GM12878 (cell line): ENCODE results near the gene PPARA.
A peak's percentile ranks its signal among the peaks of the same experiment; 100 is the strongest.

Experiments
- BHLHE40 ChIP-seq, 2 experiments: fragments of 450-650 bp in 1 of 2; IDR thresholded peaks; 2 replicates each; pipeline ENCODE4 v1.6.1; 2011 to 2017; ENCODE audit warnings: low read depth in 2 of 2, borderline replicate concordance in 1 of 2, improper control_type of control experiment in 1 of 2, low read length in 1 of 2, mild to moderate bottlenecking in 1 of 2
- CEBPB ChIP-seq, 2 experiments: fragments of 150-350 bp in 1 of 2; IDR thresholded peaks; 2 replicates each; pipeline ENCODE4 v1.6.1; 2012 to 2014; ENCODE audit warnings: low read depth in 2 of 2, low read length in 2 of 2, borderline replicate concordance in 1 of 2, inconsistent platforms in 1 of 2
- FOXM1 ChIP-seq: IDR thresholded peaks from 2 replicates; pipeline ENCODE4 v1.6.1; 2012; ENCODE audit warnings: low read depth, mild to moderate bottlenecking, inconsistent platforms, low read length, moderate library complexity
- POLR2A ChIP-seq: IDR thresholded peaks from 2 replicates; pipeline ENCODE4 v1.6.1; 2011; ENCODE audit warnings: low read depth, mild to moderate bottlenecking, low read length
- RBBP5 ChIP-seq: fragments of 200-600 bp; sonication (generic); conservative IDR thresholded peaks from 2 replicates; pipeline ENCODE4 v1.6.1; 2016
- RELA ChIP-seq: fragments of 450-650 bp; IDR thresholded peaks from 2 replicates; pipeline ENCODE4 v1.8.0; 2014; ENCODE audit warnings: borderline replicate concordance; ENCODE audit not compliant: partially characterized antibody
- SMC3 ChIP-seq: IDR thresholded peaks from 2 replicates; pipeline ENCODE4 v1.6.1; 2011; ENCODE audit warnings: low read length, improper control_type of control experiment, borderline replicate concordance
- SRF ChIP-seq, 2 experiments: IDR thresholded peaks; 2 replicates each; pipeline ENCODE4 v1.6.1; 2011; ENCODE audit warnings: low read depth in 2 of 2, low read length in 2 of 2, mild to moderate bottlenecking in 1 of 2, moderate library complexity in 1 of 2
- SUPT20H ChIP-seq: IDR thresholded peaks from 2 replicates; pipeline ENCODE4 v1.6.1; 2011; ENCODE audit warnings: low read depth, mild to moderate bottlenecking, low read length, moderate library complexity, borderline replicate concordance; ENCODE audit not compliant: control insufficient read depth
- TF ChIP-seq, protein P1 (sequence below), 3 experiments: IDR thresholded peaks in 2 of 3; conservative IDR thresholded peaks in 1 of 3; 2 replicates each; pipeline ENCODE4 v1.5.1; 2011; ENCODE audit warnings: low read depth in 3 of 3, low read length in 3 of 3, mild to moderate bottlenecking in 3 of 3, control low read depth in 2 of 3, moderate library complexity in 2 of 3, inconsistent platforms in 1 of 3, mixed read lengths in 1 of 3; ENCODE audit not compliant: control insufficient read depth in 2 of 3, insufficient read depth in 1 of 3; ENCODE audit errors: extremely low read depth in 1 of 3
- TF ChIP-seq, protein P2 (sequence below): IDR thresholded peaks from 2 replicates; pipeline ENCODE4 v1.6.1; 2012; ENCODE audit warnings: mild to moderate bottlenecking, low read depth, low read length

DNA sequence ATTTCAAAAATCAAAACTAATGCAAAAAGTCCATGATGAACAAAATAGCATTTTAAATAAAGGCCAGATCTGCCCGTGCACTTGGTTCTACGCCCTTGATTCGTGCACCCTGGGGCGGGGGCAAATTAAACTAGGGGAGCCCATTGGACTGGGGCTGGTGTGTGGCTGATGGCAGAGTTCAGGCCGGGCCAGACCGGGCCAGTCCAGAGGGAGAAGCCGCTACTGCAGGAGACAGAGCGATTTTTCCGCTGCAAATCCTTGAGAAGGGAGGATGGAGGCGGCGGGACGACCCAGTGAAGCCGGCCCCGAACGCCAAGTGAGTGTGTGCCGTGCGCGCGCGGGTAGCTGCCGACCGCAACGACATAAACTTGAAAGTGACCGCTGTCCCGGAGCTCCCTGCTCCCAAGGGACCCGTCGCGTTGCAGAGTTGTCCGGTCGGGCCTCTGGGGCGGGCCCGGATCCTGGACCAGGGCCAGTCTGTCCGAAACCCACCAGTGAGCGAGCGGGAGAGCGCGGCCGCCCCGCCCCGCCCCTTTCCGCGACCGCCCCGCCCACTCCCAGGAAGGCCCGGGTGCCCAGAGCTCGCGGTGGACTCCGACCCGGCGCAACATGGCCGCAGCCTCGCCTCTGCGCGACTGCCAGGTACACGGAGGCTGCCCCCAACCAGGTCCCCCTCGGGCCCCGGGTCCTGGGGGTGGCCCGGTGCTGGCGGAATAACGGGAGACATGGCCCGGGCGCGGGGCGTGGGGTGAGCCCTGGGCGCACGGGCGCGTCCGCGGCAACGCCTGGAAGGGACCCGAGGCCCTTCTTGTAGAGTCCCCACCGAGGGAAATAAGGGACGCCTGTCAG, 117.3 kb downstream of the PPARA start, which contains the start of gene TTC38:
- TF ChIP-seq, protein P1, sequence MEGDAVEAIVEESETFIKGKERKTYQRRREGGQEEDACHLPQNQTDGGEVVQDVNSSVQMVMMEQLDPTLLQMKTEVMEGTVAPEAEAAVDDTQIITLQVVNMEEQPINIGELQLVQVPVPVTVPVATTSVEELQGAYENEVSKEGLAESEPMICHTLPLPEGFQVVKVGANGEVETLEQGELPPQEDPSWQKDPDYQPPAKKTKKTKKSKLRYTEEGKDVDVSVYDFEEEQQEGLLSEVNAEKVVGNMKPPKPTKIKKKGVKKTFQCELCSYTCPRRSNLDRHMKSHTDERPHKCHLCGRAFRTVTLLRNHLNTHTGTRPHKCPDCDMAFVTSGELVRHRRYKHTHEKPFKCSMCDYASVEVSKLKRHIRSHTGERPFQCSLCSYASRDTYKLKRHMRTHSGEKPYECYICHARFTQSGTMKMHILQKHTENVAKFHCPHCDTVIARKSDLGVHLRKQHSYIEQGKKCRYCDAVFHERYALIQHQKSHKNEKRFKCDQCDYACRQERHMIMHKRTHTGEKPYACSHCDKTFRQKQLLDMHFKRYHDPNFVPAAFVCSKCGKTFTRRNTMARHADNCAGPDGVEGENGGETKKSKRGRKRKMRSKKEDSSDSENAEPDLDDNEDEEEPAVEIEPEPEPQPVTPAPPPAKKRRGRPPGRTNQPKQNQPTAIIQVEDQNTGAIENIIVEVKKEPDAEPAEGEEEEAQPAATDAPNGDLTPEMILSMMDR (IDR thresholded peaks at IDR 0.05 in 2 of 3, conservative IDR thresholded peaks at IDR 0.05 in 1 of 3; ENCODE audit: control insufficient read depth in 2 of 3, extremely low read depth in 1 of 3, insufficient read depth in 1 of 3, low read depth in 3 of 3, low read length in 3 of 3): no peak
- TF ChIP-seq SRF (IDR thresholded peaks at IDR 0.05; ENCODE audit: low read depth in 2 of 2, low read length in 2 of 2) (no peak), BHLHE40 (IDR thresholded peaks at IDR 0.05; ENCODE audit: borderline replicate concordance in 1 of 2, low read depth in 2 of 2, low read length in 1 of 2) (peak in 1 of 2 experiments; percentile 43; a peak in 1 of 4 replicates), POLR2A (peak; percentile 84), FOXM1 (no peak), SUPT20H (no peak), CEBPB (IDR thresholded peaks at IDR 0.05; ENCODE audit: borderline replicate concordance in 1 of 2, low read depth in 2 of 2, low read length in 2 of 2) (no peak), SMC3 (no peak), RBBP5 (no peak), RELA (no peak)
- TF ChIP-seq, protein P2, sequence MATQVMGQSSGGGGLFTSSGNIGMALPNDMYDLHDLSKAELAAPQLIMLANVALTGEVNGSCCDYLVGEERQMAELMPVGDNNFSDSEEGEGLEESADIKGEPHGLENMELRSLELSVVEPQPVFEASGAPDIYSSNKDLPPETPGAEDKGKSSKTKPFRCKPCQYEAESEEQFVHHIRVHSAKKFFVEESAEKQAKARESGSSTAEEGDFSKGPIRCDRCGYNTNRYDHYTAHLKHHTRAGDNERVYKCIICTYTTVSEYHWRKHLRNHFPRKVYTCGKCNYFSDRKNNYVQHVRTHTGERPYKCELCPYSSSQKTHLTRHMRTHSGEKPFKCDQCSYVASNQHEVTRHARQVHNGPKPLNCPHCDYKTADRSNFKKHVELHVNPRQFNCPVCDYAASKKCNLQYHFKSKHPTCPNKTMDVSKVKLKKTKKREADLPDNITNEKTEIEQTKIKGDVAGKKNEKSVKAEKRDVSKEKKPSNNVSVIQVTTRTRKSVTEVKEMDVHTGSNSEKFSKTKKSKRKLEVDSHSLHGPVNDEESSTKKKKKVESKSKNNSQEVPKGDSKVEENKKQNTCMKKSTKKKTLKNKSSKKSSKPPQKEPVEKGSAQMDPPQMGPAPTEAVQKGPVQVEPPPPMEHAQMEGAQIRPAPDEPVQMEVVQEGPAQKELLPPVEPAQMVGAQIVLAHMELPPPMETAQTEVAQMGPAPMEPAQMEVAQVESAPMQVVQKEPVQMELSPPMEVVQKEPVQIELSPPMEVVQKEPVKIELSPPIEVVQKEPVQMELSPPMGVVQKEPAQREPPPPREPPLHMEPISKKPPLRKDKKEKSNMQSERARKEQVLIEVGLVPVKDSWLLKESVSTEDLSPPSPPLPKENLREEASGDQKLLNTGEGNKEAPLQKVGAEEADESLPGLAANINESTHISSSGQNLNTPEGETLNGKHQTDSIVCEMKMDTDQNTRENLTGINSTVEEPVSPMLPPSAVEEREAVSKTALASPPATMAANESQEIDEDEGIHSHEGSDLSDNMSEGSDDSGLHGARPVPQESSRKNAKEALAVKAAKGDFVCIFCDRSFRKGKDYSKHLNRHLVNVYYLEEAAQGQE: no peak
